Naive thymus-derived CD8-positive, alpha-beta T cell (primary cell): ENCODE data around the gene DLST. TPM values are rescaled to one million over a fixed set of nuclear protein-coding genes. Genes with fewer than 3 reads are reported as not detected.

Source experiments
- polyA plus RNA-seq, 3 donors: library from polyadenylated mRNA; unstranded; fragments of 300-500 nt; fragmentation: Illumina TruSeq; gene quantifications; one replicate each; pipeline ENCODE4 v1.2.3, GENCODE V29; 2021
- total RNA-seq, 8 experiments: library from RNA in 2 of 8; stranded (reverse) in 2 of 8; gene quantifications; one replicate each; pipeline ENCODE4 v1.2.3 and lab custom pipeline; 2021 to 2026

Gene DLST
- total and polyA plus RNA-seq, 5 experiments from 2014 or later = 8.8 to 120 (median 9.3) TPM

Other genes with a start within 250 kb of the DLST start
- gene AREL1, start 168.8 kb upstream of the DLST start, total RNA-seq = 10 to 100 TPM; 49.7 to 52.9 TPM
- gene AREL1, start 168.8 kb upstream of the DLST start, polyA plus RNA-seq = 10 to 100 TPM; 17.3 to 20.6 (median 19.3) TPM
- 10 to 100 TPM; 65.8 to 66.8 TPM for gene FCF1, start 168.8 kb upstream of the DLST start, total RNA-seq
- 10 to 100 TPM; 31.7 to 37.1 (median 34.7) TPM for gene FCF1, start 168.8 kb upstream of the DLST start, polyA plus RNA-seq
- gene YLPM1, start 118.6 kb upstream of the DLST start, total RNA-seq = 100 to 1,000 TPM; 103 to 113 TPM
- 10 to 100 TPM in 2 of 3 donors, 1 to 10 TPM in 1; 6.5 to 23.0 (median 14.0) TPM for gene YLPM1, start 118.6 kb upstream of the DLST start, polyA plus RNA-seq
- gene PROX2, start 5.8 kb upstream of the DLST start, total RNA-seq = under 1 TPM; 0.52 to 0.75 TPM
- gene PROX2, start 5.8 kb upstream of the DLST start, polyA plus RNA-seq = under 1 TPM; 0.12 to 0.50 (median 0.22) TPM
- 1 to 10 TPM; 3.8 to 6.4 TPM for gene RPS6KL1, start 41.3 kb downstream of the DLST start, total RNA-seq
- 1 to 10 TPM in 2 of 3 donors, under 1 TPM in 1; 0.50 to 3.6 (median 1.7) TPM for gene RPS6KL1, start 41.3 kb downstream of the DLST start, polyA plus RNA-seq
- gene PGF, start 73.7 kb downstream of the DLST start, total RNA-seq = not detected
- under 1 TPM in 1 of 3 donors, not detected in 2; 0.13 TPM for gene PGF, start 73.7 kb downstream of the DLST start, polyA plus RNA-seq
- 10 to 100 TPM; 28.7 to 36.7 TPM for gene EIF2B2, start 121.0 kb downstream of the DLST start, total RNA-seq
- 10 to 100 TPM; 14.1 to 26.7 (median 17.5) TPM for gene EIF2B2, start 121.0 kb downstream of the DLST start, polyA plus RNA-seq
- gene MLH3, start 169.6 kb downstream of the DLST start, total RNA-seq = 10 to 100 TPM; 26.9 to 31.2 TPM
- 10 to 100 TPM in 2 of 3 donors, 1 to 10 TPM in 1; 9.3 to 11.9 (median 10.8) TPM for gene MLH3, start 169.6 kb downstream of the DLST start, polyA plus RNA-seq
- gene ACYP1, start 182.1 kb downstream of the DLST start, total RNA-seq = 10 to 100 TPM; 24.5 to 25.1 TPM
- 10 to 100 TPM; 12.8 to 17.7 (median 13.2) TPM for gene ACYP1, start 182.1 kb downstream of the DLST start, polyA plus RNA-seq
- gene ZC2HC1C, start 187.7 kb downstream of the DLST start, total RNA-seq = under 1 TPM in 1 of 2 experiments, not detected in 1; 0.70 TPM
- gene ZC2HC1C, start 187.7 kb downstream of the DLST start, polyA plus RNA-seq = 1 to 10 TPM in 1 of 3 donors, under 1 TPM in 1, not detected in 1; 0.69 to 1.2 TPM
- gene NEK9, start 245.1 kb downstream of the DLST start, total RNA-seq = 100 to 1,000 TPM; 134 to 137 TPM
- 10 to 100 TPM; 18.5 to 19.8 (median 19.0) TPM for gene NEK9, start 245.1 kb downstream of the DLST start, polyA plus RNA-seq